HG02623 (cell line): ENCODE results near the gene U2SURP.
A peak's percentile ranks its signal among the peaks of the same experiment; 100 is the strongest.

Experiments used
- ATAC-seq: cut with Tn5 transposase; IDR thresholded peaks from one replicate; pipeline ENCODE4 v1.9.1; 2021; ENCODE audit warnings: moderate library complexity; ENCODE audit not compliant: unreplicated experiment

U2SURP gene

GRCh38 chr3:143001369-143002082, at the start of gene U2SURP:
Gene U2SURP (plus strand): TSS chr3:143001570. CDS start chr3:143001629, 59 bp downstream.
- ATAC-seq, result peak; percentile 78

GRCh38 chr3:142951794-142952193, 49.6 kb upstream of the U2SURP start:
- ATAC-seq, result no peak

GRCh38 chr3:142952272-142953193, 48.8 kb upstream of the U2SURP start:
- ATAC-seq, result no peak

- no peak for ATAC-seq
These were observed 47.9 kb upstream of the U2SURP start for GRCh38 chr3:142953443-142953842.

DNA sequence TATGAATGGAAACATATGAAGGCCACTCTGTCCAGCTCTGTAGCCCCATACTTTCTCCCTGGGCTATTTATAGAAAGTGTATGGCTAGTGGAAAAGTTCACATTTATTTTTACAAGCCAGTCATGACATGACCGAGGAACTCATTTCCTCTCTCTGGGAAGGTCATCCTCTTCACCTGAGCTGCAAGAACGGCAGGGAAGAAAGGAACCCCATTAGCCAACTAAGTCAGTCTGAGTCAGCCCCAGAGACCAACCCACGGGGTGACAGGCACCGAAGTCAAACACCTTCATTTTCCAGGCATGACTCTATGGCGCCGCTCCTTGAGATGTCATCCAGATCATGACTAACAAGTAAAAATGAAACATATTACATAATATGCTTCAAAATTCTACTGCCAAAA, 42.7 kb upstream of the U2SURP start:
- no peak for ATAC-seq

GRCh38 chr3:142960322-142960850, 41.0 kb upstream of the U2SURP start:
- ATAC-seq, result no peak

- no peak for ATAC-seq
These were observed 39.8 kb upstream of the U2SURP start for GRCh38 chr3:142961539-142961938.

DNA sequence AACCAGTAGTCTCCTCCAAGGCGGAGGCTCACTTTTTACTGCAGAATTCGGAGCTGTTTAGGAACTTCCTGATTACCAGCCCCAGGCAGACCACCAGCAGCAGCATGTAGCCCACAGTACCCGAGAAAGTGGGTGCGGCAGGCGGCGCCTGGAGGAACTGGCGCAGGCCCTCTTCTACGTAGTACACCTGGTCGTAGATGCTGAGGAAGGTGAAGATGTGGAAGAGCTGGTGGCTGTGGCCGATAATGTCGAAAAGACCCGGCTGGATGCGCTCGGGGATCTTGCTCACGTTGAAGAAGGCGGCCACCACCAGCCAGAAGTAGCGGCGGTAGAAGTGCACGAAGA, 39.2 kb upstream of the U2SURP start:
- ATAC-seq, result no peak

- no peak for ATAC-seq
These were observed 38.7 kb upstream of the U2SURP start for GRCh38 chr3:142962520-142963233.

DNA sequence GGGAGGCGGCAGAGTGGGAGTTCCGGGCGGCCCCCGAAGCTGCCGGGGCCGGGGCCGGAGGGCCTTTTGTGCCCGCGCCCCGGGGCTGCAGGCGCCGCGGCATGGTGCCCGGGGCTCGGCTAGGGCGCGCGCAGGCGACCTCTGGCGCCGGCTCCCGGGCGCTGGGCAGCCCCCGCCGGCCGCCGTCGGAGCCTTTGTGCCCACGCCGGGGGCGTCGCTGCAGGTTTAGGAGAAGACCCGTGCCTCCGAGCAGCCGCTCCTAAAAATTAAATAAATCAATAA, 38.2 kb upstream of the U2SURP start:
- ATAC-seq, result no peak

DNA sequence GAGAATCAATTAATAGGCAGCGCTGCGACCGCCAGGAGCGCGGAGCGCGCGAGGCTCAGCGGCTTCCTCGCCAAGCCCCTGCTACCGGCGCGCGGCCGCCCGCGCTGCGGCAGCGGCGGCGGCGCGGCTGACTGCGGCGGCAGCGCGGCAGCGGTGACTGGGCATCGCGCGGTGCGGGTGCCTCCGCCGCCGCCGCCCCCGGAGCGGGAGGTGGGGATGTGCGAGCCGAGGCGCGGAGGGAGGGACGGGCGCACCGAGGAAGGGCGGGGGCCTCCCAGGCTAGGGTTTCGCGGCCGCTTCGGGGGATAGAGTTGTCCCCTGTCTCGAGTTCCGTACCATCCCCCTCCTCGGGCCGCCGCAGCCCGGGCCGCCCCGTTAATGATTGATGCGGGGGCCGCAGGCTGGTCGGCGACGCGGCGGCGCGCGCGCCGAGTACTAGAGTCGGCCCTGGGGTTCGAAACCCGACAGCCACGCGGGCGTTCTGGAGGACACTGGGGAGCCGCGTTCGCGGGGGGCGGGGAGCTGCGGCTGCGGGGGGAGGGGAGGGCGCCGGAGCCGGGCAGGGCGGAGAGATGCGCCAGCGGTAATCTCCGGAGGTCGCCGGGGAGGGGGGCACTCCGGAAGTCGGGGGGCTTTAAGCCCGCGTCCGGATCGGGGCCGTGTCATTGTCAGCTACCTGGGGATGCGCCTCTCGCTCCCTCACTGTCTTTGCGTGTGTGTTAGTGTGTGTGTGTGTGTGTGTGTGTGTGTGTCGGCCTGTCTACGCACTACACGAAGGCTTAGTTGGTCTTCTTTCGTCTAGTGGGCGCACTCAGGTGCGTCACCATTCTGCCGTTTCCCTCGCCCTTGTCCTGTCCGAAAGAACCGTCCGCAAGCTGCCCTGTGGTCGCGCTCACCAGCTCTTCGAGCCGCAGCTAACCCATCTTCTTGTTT, 37.6 kb upstream of the U2SURP start, which contains the start of gene PAQR9:
TSS of gene PAQR9 (minus strand) at position 159 of the 933 bp plus-strand sequence. CDS start 338 bp downstream, outside the sequence.
- ATAC-seq, result no peak

- ATAC-seq, result no peak
These were observed 35.8 kb upstream of the U2SURP start for GRCh38 chr3:142965581-142965980.

- no peak for ATAC-seq
These were observed 34.6 kb upstream of the U2SURP start for GRCh38 chr3:142966808-142967207.

GRCh38 chr3:142968319-142969025, 32.9 kb upstream of the U2SURP start:
- ATAC-seq, result no peak

DNA sequence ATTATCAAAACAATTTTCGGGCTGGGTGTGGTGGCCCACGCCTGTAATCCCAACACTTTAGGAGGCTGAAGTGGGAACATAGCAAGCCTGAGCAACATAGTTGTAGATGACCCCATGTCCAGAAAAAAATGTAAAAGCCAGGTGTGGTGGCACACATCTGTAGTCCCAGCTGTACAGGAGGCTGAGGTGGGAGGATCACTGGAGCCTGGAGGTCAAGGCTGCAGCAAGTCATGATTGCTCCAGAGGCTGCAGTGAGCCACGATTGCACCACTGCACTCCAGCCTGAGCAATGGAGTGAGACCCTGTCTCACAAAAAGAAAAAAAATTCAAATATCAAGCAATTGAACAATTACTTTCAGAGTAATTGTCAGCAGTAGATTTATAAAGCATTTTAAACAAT, 29.9 kb upstream of the U2SURP start:
- ATAC-seq, result no peak

- ATAC-seq, result no peak
These were observed 29.1 kb upstream of the U2SURP start for GRCh38 chr3:142972092-142972753.

DNA sequence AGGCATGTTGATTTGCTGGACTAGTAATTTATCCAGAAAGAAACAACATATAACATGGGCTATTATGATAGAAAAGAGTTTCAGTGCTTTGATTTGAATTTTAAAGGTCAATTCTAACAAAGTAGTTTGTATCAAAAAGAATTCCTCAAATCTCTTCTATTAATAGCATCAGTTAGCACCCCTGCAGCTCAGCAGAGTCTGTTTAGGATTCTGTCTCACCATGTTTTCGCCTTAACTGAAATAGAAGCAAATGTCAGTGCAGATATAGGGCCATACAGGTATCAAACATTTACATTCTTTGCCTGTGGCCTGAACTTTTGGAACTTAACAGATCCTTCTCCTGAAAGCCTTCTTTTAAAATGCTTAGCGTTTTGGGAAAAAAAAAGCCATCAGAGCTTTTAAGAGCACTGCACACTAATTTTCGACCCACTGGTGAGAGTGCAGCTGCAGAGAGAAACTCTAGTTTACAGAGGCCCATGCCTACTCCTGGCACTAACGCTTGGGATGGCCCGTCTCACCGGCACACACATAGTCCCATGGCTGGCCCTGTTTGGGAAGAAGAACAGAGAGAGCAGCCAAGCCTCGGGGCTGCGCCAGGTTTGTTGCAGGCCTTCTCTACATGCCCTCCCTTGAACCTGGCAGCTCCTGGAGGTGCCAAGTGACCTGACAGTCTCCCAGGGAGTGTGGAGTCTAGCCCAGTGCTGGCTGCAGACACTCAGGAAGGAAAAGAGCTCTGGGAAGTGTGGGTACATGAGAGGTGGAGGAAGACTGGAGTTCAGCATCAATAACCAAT, 28.0 kb upstream of the U2SURP start:
- ATAC-seq, result no peak

GRCh38 chr3:142975316-142975995, 25.9 kb upstream of the U2SURP start:
- ATAC-seq, result no peak
